Airway epithelial cell (primary cell): ENCODE results near the gene PLP1. TPM values are rescaled to one million over a fixed set of nuclear protein-coding genes. Genes with fewer than 3 reads are reported as not detected.

ENCODE experiments used
- total RNA-seq: library from RNA; depleted of rRNA; stranded (reverse); fragments of >200 nt; gene quantifications from 2 replicates; pipeline ENCODE4 v1.2.3, GENCODE V29; 2015

PLP1 gene, protein sequence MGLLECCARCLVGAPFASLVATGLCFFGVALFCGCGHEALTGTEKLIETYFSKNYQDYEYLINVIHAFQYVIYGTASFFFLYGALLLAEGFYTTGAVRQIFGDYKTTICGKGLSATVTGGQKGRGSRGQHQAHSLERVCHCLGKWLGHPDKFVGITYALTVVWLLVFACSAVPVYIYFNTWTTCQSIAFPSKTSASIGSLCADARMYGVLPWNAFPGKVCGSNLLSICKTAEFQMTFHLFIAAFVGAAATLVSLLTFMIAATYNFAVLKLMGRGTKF
- not detected in 2 replicates for total RNA-seq

DNA sequence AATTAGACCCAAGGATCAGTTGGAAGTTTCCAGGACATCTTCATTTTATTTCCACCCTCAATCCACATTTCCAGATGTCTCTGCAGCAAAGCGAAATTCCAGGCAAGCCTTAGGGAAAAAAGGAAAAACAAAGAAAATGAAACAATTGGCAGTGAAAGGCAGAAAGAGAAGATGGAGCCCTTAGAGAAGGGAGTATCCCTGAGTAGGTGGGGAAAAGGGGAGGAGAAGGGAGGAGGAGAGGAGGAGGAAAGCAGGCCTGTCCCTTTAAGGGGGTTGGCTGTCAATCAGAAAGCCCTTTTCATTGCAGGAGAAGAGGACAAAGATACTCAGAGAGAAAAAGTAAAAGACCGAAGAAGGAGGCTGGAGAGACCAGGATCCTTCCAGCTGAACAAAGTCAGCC, at the start of gene PLP1:
Gene PLP1 (plus strand): TSS at position 295 of the 400 bp plus-strand sequence. CDS start 156 bp downstream, outside the sequence.

GRCh38 chrX:103831803-103832544, 55.3 kb downstream of the PLP1 start, which contains the start of gene RAB9B:
TSS of gene RAB9B (minus strand) at chrX:103832257. CDS start at chrX:103825784, 6,473 bp downstream.

Other genes starting within 250 kb of the PLP1 start
- 31.9 and 32.8 TPM in 2 replicates for gene TCEAL4, start 191.3 kb upstream of the PLP1 start, total RNA-seq
- 12.0 and 12.3 TPM in 2 replicates for gene TCEAL3, start 168.9 kb upstream of the PLP1 start, total RNA-seq
- 10.3 and 15.7 TPM in 2 replicates for gene TCEAL1, start 147.9 kb upstream of the PLP1 start, total RNA-seq
- 309 and 319 TPM in 2 replicates for gene MORF4L2, start 90.1 kb upstream of the PLP1 start, total RNA-seq
- gene TMEM31, start 65.9 kb upstream of the PLP1 start, total RNA-seq = not detected in 2 replicates
- gene RAB9B, start 55.4 kb downstream of the PLP1 start, total RNA-seq = 0.07 and 0.19 TPM in 2 replicates
- gene TMSB15B, start 185.8 kb downstream of the PLP1 start, total RNA-seq = 6.6 and 13.5 TPM in 2 replicates
- gene H2BW1, start 236.9 kb downstream of the PLP1 start, total RNA-seq = not detected in 2 replicates